Brain microvascular endothelial cell (primary cell): ENCODE results near the gene MSL2.
"Not testable (repeated sequence)": the region's sequence is repeated elsewhere in the genome, so short reads cannot be mapped to it uniquely, and the experiment has no call there.

Experiments used
- DNase-seq: peaks from one replicate; pipeline ENCODE4 v3.0.0-alpha.2; 2020
- H3K27ac ChIP-seq: fragments of 250-450 bp; sonication (Bioruptor Pico); 2 replicates; pipeline ENCODE4 v1.5.1; 2020; ENCODE audit warnings: mild to moderate bottlenecking, moderate library complexity
- H3K27me3 ChIP-seq: fragments of 250-450 bp; sonication (Bioruptor Pico); replicated peaks from 2 replicates; pipeline ENCODE4 v1.5.1; 2020; ENCODE audit warnings: mild to moderate bottlenecking
- H3K36me3 ChIP-seq: fragments of 250-450 bp; sonication (Bioruptor Pico); replicated peaks from 2 replicates; pipeline ENCODE4 v1.5.1; 2020; ENCODE audit warnings: mild to moderate bottlenecking
- H3K4me3 ChIP-seq: 2 replicates; pipeline ENCODE4 v1.5.1; 2011; ENCODE audit warnings: low read depth, mild to moderate bottlenecking, control low read depth, low read length, moderate library complexity
- in situ Hi-C: cut with HindIII; loops from 2 replicates; pipeline ENCODE4 v1.10.0; 2017; ENCODE audit warnings: low sequenced_read_pairs, low pct_ligation_motif_present
- TF ChIP-seq, protein P1 (sequence below): IDR thresholded peaks from 2 replicates; pipeline ENCODE4 v1.5.1; 2011; ENCODE audit warnings: low read depth, mild to moderate bottlenecking, moderate library complexity, low read length, control low read depth, inconsistent platforms; ENCODE audit errors: missing control alignments

MSL2 gene

GRCh38 chr3:136141291-136141785, 54.8 kb downstream of the MSL2 start:
- H3K27ac ChIP-seq: no peak overlapping the region
- no peak overlapping the region for H3K4me3 ChIP-seq
- TF ChIP-seq, protein P1, sequence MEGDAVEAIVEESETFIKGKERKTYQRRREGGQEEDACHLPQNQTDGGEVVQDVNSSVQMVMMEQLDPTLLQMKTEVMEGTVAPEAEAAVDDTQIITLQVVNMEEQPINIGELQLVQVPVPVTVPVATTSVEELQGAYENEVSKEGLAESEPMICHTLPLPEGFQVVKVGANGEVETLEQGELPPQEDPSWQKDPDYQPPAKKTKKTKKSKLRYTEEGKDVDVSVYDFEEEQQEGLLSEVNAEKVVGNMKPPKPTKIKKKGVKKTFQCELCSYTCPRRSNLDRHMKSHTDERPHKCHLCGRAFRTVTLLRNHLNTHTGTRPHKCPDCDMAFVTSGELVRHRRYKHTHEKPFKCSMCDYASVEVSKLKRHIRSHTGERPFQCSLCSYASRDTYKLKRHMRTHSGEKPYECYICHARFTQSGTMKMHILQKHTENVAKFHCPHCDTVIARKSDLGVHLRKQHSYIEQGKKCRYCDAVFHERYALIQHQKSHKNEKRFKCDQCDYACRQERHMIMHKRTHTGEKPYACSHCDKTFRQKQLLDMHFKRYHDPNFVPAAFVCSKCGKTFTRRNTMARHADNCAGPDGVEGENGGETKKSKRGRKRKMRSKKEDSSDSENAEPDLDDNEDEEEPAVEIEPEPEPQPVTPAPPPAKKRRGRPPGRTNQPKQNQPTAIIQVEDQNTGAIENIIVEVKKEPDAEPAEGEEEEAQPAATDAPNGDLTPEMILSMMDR: no peak
- in situ Hi-C loops: no loop called here
- H3K36me3 ChIP-seq: no peaks in the 10 kb centered on the region
- H3K27me3 ChIP-seq: no peaks in the 10 kb centered on the region
- no peak for DNase-seq

DNA sequence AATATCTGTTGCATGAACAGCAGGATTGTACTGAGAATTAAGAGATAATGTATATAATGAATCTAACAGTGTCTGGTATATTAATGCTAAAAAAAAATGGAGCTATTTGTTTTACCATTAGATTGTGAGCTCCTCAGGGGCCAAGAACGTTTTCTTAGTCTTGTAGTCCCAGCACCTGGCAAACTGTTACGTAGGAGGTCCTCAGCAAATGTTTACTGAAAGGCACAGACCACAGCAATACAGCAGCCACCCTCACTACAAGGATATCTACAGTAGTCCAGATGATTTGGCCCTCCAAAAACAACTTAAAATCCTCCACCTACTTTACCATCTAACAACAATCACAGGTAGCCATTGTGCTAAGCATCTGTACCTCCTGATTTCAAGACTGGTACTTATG, 59.7 kb downstream of the MSL2 start:
- H3K27me3 ChIP-seq: no peaks in the 10 kb centered on the region
- no peaks in the 10 kb centered on the region for H3K36me3 ChIP-seq
- no peak overlapping the region for H3K4me3 ChIP-seq
- no peak for DNase-seq
- TF ChIP-seq, protein P1: no peak
- in situ Hi-C loops: no loop called here
- no peak overlapping the region for H3K27ac ChIP-seq

DNA sequence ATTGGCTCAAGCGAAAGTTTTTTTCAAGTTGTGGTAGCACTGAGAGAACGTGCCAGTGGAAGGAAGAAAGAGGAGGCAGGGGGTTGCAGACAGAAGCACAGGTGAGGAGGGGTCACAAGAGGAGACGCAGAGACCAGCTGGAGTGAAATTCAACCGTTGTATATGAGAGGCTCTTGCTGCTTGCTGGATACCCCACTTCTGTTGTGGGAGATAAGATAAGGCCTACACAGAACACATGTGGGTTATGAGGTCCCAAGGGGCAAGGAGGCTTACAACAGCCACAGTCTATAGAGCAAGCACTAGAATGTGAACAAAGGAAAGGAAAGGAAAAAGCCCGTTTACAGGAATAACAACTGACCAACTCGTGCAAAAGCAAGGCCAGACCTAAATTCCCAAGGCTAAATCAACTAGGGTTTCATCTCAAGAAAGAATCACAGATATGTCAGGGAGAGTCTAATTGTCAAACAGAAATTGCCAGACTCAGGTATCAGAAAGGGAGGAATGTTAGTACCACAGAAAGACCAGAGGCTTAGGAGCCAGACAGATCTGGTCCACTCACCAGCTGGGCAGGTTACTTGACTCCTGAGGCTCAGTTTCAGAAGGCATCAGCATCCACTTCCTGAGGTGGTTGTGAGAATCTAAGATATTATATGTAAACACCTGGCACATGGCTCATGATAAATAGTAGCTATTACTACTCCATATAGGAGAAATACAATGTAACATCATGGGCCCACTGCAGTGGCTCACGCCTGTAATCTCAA, 60.9 kb downstream of the MSL2 start:
- Histone ChIP-seq H3K4me3 (no peak overlapping the region), H3K27me3 (no peaks in the 10 kb centered on the region), H3K27ac (no peak overlapping the region), H3K36me3 (no peaks in the 10 kb centered on the region)
- DNase-seq: peak; percentile 28
- TF ChIP-seq, protein P1: no peak
- in situ Hi-C loops: no loop called here

DNA sequence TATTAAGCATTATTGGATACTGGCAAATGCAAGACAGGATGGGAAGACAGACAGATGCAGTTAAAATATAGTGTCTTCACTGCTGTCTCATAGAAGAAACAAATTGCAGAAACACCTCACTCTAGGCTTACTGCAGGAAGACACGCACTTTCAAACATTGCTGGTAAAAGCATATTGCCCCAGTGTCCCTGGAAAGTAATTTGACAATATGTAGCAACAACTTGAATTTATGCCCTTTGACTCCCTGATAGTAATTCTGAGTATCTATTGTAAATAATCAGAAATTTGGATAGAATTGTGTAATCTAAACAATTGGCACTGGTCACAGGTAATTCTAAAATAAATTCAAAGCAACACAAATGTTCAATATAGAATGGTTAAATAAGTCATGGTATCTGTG, 62.0 kb downstream of the MSL2 start:
- Histone ChIP-seq H3K4me3 (no peak overlapping the region), H3K27ac (no peak overlapping the region), H3K36me3 (no peaks in the 10 kb centered on the region), H3K27me3 (no peaks in the 10 kb centered on the region)
- in situ Hi-C loops: no loop called here
- DNase-seq: no peak
- TF ChIP-seq, protein P1: no peak

DNA sequence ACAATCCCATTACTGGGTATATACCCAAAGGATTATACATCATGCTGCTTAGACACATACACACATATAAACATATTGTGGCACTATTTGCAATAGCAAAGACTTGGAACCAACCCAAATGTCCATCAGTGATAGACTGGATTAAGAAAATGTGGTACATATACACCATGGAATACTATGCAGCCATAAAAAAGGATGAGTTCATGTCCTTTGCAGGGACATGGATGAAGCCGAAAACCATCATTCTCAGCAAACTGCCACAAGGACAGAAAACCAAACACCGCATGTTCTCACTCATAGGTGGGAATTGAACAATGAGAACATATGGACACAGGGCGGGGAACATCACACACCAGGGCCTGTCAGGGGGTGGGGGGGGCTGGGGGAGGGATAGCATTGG, 64.5 kb downstream of the MSL2 start:
- DNase-seq, H3K4me3 ChIP-seq, H3K27ac ChIP-seq, in situ Hi-C loops, H3K36me3 ChIP-seq, H3K27me3 ChIP-seq: not testable (repeated sequence)

GRCh38 chr3:136122006-136122405, 74.1 kb downstream of the MSL2 start:
- no peaks in the 10 kb centered on the region for H3K36me3 ChIP-seq
- H3K27ac ChIP-seq: no peak overlapping the region
- TF ChIP-seq, protein P1: no peak
- in situ Hi-C loops: no loop called here
- H3K27me3 ChIP-seq: no peaks in the 10 kb centered on the region
- DNase-seq: no peak
- no peak overlapping the region for H3K4me3 ChIP-seq
